Measurements from ENCODE around the gene SMIM29. TPM values are rescaled to one million over a fixed set of nuclear protein-coding genes. Genes with fewer than 3 reads are reported as not detected.

SMIM29 gene
- total RNA-seq, 1 donor from 2014 or later = 23.2 TPM

DNA sequence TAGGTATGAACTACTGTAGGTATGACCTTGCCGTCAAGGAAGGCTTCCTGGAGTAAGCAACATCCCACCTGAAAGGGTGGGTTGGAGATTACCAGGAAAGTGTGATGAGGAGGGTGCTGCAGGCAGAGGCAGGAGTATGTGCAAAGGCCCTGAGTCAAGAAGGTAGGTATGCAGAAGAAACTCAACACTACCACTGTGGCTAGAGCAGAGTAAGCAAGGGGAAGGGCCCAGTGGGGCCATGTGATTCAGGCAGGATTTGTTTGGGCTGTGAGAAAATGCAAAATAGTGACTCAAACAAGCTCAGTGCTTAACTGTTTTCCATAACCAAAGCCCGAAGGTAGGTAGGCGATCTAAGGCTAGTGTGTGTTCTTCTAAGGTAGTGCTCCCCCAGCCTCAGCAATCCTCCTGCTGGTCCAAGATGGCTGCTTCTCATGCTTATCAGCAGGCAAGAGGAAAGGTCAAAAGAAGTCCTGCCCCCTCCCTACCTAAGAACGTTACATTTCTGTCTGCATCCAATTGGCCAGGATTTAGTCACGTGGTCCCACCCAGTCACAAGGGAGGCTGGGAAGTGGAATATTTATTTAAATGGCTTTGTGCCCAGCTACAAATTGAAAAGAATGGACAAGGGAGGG is 48.4 kb downstream of the SMIM29 start:
- FAIRE-seq (no peak), DNase-seq (ENCODE audit: low spot score in 2 of 2) (no peak)

DNA sequence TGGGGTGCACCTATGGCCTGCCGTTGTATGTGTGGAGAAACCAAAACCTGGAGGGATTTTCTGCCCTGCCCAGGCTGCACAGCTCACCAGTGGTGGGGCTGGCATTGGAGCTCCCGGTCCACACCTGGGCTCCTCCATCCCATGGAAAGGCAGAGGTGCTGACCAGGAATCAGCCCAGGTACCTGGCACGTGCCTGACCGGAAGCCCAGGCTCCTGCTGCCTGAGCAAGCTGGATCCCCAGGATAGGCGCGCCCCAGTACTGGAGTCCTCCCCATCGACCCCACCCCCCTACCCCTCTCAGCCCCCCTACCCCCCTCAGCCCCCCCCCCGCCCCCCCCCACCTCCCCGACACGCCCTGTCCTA is 52.0 kb downstream of the SMIM29 start:
- no peak for FAIRE-seq
- DNase-seq (ENCODE audit: low spot score in 2 of 2) = no peak

Small RNAs within 50 kb of the gene (small RNA-seq; reads per million reads assigned to genes)
- gene MIR6835 = not detected

Other genes starting within 250 kb of the SMIM29 start
- gene GRM4, start 102.9 kb downstream of the SMIM29 start, total RNA-seq = 3.7 TPM
- gene HMGA1, start 12.1 kb downstream of the SMIM29 start, total RNA-seq = 24.5 TPM
- gene NUDT3, start 143.7 kb upstream of the SMIM29 start, total RNA-seq = 96.2 TPM
- gene RPS10, start 177.1 kb upstream of the SMIM29 start, total RNA-seq = 792 TPM
- 2.9 TPM for gene PACSIN1, start 217.1 kb upstream of the SMIM29 start, total RNA-seq

All from frontal cortex (tissue), 4 donors.